ENCODE measurements around the gene DAZAP1.

- no peak for TF ChIP-seq POLR2AphosphoS5 (IDR thresholded peaks at IDR 0.05)
- no peak for TF ChIP-seq POLR2A (IDR thresholded peaks at IDR 0.05)
- TF ChIP-seq, protein P1, sequence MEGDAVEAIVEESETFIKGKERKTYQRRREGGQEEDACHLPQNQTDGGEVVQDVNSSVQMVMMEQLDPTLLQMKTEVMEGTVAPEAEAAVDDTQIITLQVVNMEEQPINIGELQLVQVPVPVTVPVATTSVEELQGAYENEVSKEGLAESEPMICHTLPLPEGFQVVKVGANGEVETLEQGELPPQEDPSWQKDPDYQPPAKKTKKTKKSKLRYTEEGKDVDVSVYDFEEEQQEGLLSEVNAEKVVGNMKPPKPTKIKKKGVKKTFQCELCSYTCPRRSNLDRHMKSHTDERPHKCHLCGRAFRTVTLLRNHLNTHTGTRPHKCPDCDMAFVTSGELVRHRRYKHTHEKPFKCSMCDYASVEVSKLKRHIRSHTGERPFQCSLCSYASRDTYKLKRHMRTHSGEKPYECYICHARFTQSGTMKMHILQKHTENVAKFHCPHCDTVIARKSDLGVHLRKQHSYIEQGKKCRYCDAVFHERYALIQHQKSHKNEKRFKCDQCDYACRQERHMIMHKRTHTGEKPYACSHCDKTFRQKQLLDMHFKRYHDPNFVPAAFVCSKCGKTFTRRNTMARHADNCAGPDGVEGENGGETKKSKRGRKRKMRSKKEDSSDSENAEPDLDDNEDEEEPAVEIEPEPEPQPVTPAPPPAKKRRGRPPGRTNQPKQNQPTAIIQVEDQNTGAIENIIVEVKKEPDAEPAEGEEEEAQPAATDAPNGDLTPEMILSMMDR (IDR thresholded peaks at IDR 0.05) = no peak
Measured at GRCh38 chr19:1453525-1454364, 46.4 kb downstream of the DAZAP1 start.

Data from breast epithelium (tissue), 3 donors.